GM19468 (cell line): Measurements from ENCODE around the gene STAU1.
"Not testable (repeated sequence)": the region's sequence is repeated elsewhere in the genome, so short reads cannot be mapped to it uniquely, and the experiment has no call there.

Experiments
- ATAC-seq: cut with Tn5 transposase; IDR thresholded peaks from one replicate; pipeline ENCODE4 v1.9.1; 2021; ENCODE audit warnings: mild to moderate bottlenecking, moderate library complexity, moderate number of reproducible peaks; ENCODE audit not compliant: unreplicated experiment; ENCODE audit errors: extremely low read depth

Gene STAU1, protein sequence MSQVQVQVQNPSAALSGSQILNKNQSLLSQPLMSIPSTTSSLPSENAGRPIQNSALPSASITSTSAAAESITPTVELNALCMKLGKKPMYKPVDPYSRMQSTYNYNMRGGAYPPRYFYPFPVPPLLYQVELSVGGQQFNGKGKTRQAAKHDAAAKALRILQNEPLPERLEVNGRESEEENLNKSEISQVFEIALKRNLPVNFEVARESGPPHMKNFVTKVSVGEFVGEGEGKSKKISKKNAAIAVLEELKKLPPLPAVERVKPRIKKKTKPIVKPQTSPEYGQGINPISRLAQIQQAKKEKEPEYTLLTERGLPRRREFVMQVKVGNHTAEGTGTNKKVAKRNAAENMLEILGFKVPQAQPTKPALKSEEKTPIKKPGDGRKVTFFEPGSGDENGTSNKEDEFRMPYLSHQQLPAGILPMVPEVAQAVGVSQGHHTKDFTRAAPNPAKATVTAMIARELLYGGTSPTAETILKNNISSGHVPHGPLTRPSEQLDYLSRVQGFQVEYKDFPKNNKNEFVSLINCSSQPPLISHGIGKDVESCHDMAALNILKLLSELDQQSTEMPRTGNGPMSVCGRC

DNA sequence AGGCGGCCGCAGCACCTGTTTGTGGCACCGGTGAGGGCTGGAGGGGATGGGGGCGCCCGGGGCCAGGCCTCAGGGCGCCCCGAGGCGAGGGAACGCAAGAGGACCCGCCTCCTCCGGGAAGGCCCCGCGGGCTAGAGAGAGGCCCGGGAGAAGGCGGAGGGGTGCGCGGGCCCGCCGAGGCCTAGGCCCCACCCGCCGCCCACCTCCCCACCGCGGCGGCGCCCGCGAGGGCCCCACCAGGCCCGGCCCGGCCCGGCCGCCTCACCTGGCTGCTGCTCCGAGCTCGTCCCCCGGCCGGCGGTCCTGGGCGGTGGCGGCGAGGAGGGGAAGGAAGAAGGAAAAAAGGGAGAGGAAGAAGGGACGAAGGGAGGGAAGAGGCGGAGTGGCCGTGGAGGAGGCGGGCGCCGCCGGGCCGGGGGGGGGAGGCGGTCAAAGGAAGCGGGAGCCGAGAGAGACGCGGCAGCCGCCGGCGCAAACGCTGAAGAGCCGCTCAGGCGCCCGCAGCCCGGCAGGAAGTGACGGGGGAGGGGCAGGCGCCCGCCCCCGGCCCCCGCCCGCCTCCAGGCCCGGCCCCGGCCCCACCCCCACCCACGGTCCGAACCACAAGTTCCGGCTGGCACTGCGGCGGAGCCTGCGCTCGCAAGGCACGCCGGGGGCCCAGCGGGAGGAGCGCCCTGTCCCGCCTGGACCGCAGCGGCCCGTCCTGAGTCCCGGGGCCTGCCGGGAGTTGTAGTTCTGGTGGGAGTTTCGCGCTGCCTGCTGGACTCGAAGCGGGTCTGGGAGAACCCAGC is at the start of gene STAU1:
Gene STAU1, minus strand, starts transcription at position 484 of the 791 bp plus-strand sequence. CDS start 22,133 bp downstream, outside the sequence.
- peak; percentile 77 for ATAC-seq

DNA sequence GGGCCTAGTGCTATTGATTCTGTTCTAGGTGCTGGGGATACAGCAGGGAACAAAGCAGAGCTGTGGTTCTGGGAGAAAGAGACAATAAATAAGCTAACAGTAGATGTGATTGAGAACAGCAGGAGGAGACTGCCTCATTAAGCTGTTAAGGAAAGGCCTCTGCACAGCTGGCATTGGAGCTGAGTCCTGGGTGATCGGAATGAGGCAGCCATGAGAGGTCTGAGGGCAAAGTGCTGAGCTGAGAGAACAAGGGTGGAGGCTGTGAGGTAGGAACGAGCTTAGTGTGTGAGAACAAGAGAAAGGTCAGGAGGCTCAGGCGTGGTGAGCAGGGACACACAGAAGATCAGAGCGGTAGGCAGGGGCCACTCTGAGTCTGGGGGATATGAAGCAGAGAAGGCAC is 49.4 kb upstream of the STAU1 start:
- ATAC-seq, result no peak

DNA sequence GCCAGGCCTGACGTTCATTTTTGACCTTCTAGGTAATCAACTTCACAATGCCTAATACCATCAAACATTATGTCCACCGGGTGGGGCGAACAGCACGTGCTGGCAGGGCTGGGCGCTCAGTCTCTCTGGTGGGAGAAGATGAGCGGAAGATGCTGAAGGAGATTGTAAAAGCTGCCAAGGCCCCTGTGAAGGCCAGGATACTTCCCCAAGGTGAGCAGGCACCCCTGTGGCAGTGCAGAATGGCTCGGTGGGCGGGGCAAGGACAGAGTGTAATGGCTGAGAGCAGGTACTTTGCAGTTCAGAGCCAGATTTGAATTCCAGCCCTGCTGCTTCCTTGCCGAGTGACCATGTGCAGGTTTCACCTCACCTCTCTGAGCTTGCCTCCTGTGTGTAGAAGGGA is 48.2 kb upstream of the STAU1 start:
- no peak for ATAC-seq

DNA sequence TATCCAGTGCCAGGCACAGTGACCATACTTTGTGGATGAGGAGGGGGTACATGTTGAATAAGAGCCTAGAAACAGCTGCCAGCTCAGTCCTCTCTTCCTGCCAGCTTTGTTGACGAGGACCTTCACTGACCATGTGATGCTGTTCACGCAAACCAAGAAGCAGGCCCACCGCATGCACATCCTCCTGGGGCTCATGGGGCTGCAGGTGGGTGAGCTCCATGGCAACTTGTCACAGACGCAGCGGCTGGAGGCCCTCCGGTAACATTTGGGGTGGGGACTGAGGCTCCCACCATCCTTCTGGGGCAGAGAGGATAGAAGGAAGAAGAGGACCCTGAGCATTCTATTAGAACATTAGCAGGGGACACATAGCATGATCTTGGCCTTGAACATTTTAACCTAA is 46.7 kb upstream of the STAU1 start:
- no peak for ATAC-seq

DNA sequence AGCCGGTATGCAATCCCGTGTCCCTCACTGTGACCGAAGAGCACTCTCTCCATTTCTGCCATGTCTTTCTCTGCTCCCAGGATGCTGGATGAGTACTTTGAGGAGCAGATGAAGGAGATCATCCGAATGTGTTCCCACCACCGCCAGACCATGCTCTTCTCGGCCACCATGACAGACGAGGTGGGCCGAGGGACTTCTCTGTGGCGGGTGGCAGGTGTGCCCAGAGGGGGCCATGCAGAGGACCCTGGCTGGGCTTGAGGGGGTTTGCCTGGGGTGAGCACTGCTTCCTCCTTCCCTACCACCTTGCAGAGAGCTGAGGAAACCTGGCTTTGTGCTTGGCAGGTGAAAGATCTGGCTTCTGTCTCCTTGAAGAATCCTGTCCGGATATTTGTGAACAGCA is 45.1 kb upstream of the STAU1 start:
- no peak for ATAC-seq

DNA sequence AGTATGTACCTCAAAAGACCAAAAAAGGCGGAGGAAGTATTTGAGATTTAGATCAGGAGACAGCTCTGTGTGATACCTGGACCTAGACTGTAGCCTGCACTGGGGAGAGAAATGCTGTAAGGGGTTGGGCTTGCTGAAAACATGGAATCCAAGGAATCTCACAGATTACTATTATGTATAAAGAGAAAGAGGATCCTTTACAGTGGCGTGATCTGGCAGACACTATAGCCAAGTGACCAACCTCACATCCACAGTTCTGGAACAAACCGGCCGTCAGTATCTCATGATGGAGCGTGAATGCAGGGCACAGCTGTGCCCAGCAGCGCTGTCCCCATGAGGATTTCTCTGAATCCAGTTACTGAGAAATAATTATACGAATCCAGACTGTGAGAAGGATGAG is 43.3 kb upstream of the STAU1 start:
- no peak for ATAC-seq

DNA sequence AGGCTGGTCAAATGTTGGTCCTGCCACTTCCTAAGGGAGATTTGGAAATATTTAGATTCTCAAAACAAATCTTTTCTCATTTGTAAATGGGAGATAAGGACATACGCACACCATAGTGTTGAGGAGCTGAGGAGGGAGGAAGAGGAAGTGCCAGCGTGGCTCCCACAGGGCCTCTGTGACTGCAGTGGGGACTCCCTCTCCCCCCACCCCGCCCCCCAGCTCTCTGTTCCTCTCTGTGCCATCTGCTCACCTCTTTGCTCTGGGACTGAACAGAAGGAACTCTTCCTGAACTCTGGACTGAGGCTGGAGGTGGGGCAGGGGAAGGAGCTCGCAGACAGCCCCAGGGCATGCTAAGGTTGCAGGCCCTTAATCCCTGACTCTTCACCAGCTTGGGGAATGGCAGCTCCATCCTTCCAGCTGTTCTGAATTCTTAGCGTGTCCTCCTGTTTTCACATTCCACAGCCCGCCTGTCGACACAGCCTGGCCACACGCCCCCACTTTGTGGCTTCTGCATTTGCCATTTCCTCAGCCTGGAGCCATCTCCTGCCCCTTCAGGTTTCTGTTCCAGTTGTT is 42.5 kb upstream of the STAU1 start:
- no peak for ATAC-seq

DNA sequence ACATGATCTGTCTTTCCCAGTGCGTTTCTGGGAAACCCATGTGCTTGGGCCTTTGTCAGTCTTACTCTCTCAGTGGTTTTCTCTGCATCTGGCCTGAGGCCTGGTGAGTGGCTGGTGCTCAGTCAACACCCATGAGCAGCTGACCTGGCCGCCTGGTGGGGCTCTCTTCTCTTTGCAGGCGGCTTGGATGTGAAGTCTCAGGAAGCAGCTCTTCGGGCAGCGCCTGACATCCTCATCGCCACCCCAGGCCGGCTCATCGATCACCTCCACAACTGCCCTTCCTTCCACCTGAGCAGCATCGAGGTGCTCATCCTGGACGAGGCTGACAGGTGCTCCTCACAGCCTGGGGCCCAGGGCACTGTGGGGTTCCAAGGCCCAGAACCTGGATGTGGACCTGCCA is 41.9 kb upstream of the STAU1 start:
- ATAC-seq, result no peak

DNA sequence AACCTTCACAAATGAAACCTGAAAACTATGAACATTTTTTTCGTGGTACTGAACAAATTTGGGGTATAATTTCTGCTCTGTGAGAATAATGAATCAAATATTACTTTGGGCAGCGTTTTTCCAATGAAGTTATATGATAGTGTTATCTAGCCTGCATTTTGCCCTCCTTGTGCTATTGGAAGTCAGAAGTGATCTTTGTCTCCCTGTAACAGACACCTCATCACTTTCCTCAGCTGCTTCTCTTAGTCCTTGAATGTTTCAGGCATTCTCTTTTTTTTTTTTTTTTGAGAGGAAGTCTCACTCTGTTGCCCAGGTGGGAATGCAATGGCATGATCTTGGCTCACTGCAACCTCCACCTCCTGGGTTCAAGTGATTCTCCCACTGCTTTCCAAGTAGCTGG is 41.2 kb upstream of the STAU1 start:
- no peak for ATAC-seq

DNA sequence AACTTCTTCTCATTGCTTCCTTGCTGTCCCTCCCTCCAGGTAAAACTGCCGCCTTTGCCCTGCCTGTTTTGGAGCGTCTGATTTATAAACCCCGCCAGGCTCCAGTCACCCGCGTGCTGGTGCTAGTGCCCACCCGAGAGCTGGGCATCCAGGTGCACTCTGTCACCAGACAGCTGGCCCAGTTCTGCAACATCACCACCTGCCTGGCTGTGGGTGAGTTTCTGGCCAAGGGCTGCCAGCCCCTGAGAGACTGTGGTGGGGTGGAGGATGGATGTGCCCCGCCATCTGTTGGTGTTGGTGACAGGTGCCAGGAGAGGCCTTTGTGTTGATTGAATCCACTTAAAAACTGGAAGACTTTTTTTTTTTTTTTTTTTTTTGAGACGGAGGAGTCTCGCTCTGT is 40.5 kb upstream of the STAU1 start:
- no peak for ATAC-seq

DNA sequence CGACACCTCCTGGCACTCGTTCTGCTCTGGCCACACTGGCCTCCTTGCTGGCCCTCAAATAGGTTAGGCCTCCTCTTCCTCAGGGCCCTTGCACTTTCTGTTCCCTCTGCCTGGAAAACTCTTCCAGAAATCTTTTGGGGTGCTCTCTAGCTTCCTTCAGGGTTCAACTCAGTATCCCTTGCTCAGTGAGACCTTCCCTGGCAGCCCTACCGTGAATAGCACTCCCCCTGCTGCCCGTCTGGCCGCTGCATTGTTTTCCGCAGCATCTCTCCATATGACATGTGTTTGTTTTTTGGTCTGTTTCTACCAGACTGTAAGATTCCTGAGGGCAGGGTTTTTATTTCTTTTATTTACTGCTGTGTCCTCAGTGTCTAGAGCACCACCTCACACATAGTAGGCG is 37.8 kb upstream of the STAU1 start:
- no peak for ATAC-seq

DNA sequence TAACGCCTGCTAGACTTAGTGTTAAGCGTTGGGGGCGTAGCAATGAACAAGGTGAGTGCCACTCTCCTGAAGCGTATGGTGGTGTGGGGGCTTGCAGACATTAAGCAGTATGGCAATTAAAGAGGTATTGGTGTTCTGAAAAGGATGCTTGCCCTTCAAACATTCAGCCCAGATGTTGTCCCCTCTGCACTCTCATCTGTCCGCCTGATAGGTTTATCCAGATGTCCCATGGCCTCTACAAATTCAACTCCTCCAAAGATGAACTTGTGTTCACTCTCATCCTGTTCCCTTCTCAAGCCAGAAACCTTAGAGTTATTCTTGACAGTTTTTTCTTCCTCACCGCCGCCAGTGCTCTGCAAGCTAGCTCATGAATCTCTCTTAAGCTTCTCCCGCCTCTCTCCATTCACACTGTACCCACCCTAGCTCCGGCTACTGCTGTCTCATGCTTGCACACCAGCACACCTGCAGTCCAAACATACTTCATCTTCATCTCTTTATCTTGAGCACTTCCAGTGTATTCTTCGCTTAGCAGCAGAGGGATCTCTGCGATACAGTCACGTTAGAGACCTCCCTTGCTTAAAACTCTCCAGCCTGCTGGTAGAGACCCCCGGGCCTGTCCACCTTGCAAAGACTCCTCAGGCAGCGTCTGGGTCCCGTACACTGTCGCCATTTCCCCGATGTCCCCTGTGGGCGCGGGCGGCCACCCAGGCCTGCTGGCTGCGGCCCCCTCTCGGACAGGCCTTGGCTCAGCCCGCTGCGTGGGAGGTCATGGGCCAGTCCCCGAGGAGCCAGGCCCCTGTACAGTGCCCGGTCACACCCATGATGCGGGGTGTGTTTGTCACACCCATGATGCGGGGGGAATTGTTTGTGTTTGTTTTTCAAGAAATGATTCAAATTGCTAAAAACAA is 32.0 kb upstream of the STAU1 start:
- no peak for ATAC-seq

DNA sequence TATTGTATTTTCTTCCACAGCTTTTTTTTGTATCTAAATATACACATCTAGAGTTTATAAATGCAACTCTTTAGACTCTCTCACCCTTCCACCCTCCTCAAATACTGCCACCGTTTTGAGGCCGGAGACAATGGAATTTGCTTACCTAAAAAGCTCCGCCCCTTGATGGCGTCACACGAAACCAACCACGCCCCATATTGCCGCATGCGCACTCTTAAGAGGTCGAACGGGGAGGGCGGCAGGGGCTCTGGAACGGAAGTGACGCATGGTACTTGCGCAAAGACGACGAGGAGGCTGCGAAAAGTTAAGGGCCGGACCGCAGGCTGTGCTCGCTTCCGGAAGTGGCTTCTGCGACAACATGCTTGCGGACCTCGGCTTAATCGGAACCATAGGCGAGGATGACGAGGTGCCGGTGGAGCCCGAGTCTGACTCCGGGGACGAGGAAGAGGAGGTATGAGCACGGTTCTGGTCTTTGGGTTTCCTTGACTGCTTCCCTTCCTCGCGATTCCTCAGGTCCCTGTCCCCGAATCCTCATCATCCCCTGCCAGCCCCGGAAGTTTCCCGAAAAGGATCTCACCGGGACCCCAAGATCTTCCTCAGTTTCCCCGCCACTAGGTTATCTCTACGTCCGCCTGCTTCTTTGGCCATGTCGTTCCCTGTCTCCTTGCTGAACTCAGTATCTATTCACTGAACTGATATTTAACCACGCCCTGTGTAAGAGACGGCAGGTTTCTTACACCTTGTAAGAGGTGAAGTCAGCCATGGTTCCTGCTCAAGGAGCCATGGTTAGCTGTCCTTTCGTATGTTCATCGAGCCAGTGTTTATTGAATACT is 31.2 kb upstream of the STAU1 start, which contains the start of gene DDX27:
Gene DDX27, plus strand, starts transcription at position 326 of the 833 bp plus-strand sequence. Its CDS starts 33 bp downstream, at position 359.
- ATAC-seq, result peak; percentile 73

DNA sequence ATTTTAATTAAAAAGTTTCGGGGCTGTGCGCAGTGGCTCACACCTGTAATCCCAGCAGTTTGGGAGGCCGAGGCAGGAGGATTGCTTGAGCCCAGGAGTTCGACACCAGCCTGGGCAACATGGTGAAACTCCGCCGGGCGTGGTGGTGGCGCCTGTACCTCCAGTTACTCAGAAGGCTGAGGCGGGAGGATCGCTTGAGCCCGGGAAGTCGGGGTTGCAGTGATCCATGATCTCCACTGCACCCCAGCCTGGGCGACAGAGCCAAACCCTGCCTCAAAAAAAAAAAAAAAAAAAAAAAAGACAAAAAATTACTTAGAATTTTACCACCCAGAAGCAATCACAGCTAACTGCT is 30.6 kb upstream of the STAU1 start:
- not testable (repeated sequence) for ATAC-seq

DNA sequence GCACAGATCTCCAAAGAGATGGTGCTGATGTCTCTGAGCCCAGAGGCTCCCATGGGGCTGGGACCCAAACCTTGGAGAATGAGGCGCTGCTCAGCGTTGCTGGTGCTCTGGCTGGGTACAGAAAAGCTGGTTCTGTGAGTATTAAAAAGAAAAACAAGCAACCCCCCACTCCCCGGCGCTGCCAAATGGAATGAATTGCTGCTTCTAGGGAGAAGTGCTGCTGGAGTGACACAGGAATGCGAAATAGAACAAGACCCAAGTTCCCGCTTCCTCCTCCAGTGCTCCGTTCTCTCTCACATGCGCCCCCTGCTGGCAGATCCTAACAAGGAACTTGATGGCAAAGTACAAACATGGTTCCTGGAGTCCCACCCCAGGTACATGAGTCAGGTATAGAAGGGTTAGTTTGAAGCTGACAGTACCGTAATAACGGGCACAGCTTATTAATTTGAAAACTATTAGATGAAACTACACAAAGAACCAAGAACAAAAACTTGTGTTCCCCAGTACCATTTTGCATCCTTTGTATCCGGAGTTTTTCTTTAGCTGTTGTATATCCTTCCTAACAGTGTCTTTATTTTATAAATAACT is 29.0 kb upstream of the STAU1 start:
- no peak for ATAC-seq

DNA sequence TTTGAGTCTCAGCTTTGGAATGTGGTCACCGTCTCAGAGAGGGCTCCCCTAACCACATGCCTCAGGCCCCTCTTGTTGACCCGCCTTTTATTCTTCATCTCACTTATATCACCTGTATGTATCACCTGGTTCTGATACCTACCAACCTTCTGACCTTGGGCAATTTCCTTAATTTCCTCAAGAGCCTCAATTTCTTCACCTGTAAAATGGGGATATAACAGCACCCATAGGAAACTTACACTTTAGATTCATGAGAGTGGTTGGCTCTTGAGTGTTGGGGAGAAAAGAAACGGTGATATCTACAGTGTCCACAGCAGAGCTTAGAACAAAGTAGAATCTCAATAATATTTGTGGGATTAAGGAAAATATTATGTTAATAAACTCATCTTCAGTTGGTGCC is 27.1 kb upstream of the STAU1 start:
- no peak for ATAC-seq

DNA sequence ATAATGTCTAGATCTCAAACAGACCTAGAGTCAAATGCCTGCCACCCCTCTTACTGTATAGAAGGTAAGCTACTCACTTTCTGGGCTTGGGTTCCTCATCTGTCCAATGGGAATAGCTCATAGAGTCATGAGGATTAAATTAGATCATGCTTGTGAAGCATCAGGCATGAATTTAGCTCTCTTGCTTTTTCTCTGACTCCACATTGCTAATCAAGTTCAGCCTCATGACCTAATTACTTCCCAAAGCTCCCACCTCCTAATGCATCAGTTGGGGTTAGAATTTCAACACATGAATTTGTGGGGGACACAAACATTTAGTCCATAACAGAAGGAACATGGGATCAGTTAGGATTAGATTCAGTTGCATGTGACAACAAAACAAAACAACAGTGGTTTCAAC is 26.4 kb upstream of the STAU1 start:
- no peak for ATAC-seq

DNA sequence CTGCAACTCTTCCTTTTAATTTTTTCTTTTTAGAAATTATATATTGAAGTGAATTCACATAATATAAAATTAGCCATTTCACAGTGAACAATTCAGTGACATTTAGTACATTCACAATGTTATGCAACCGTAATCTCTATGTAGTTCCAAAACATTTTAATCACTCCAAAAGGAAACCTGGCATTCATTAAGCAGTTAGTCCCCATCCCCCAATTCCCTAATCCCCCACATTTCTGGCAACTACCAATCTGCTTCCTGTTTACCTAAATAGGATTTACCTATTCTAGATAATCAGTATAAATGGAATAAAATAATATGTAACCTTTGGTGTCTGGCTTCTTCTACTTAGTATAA is 22.6 kb upstream of the STAU1 start:
- ATAC-seq, result no peak
